GM21528 (cell line): ENCODE results near the gene LINC01488.

Experiments used
- ATAC-seq: cut with Tn5 transposase; IDR thresholded peaks from one replicate; pipeline ENCODE4 v1.9.1; 2021; ENCODE audit warnings: mild to moderate bottlenecking, moderate library complexity; ENCODE audit not compliant: unreplicated experiment, low FRiP score

LINC01488 gene

GRCh38 chr11:69444381-69445130 lies 36.9 kb upstream of the LINC01488 start:
- ATAC-seq: no peak

DNA sequence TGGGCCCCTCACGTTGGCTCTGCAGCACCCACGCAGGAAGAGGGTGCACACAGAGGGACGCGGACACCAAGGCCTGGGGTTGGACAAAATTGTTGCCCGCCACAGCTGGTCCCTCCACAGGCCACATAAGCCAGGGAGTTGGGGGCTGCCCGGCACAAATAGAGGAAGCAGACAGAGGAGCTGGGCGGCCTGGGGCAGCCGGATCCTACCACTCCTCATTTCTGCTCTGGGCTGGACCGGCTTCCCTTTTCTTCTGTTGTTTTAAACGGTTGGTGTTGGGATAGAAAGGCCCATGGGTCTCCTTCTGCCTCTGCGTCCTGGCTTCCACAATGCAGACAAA lies 36.4 kb upstream of the LINC01488 start:
- no peak for ATAC-seq

- ATAC-seq: no peak
Observed at GRCh38 chr11:69446108-69446507, 35.4 kb upstream of the LINC01488 start.

- ATAC-seq: no peak
Observed at GRCh38 chr11:69447786-69448185, 33.7 kb upstream of the LINC01488 start.

DNA sequence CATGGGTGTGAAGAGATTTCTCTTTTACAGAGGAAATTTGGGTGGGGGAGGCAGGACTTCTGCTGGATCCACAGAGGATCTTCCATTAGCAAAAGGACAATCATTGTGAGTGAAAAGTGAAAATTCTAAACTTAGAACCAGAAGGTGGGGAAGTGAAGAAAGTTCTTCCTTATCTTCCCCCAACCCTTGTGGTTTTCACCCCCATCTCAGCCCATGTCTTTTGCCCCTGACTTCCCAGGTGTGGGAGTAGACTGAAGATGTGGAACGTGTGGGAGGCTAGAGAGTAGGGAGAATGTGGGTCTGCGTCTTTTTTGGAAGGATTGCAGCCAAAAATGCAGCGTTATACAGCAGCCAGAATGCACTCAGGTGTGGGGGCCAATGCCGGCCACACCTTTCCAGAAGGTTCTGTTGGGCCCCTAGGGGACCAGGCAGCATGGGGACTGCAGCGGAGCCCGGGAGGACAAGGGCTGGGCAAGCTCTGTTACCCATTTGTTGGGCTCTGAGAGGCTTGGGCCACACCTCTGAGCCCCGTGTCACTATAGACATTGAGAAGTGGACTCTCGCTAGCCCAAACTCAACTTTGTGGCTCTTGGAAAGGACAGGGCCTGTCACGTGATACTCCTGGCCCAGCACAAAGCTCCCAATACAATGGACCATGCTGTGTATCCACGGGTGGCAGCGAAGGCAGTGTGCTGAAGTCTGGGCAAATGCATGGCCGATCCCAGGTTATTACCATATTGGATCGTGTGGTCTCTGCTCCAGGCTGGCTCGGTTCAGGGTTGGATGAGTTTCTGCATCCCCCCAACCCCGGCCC lies 32.8 kb upstream of the LINC01488 start:
- ATAC-seq: no peak

GRCh38 chr11:69449320-69450063 lies 32.0 kb upstream of the LINC01488 start:
- ATAC-seq: no peak

- ATAC-seq: no peak
Observed at GRCh38 chr11:69450064-69450856, 31.2 kb upstream of the LINC01488 start.

- no peak for ATAC-seq
Observed at GRCh38 chr11:69450857-69451220, 30.6 kb upstream of the LINC01488 start.

DNA sequence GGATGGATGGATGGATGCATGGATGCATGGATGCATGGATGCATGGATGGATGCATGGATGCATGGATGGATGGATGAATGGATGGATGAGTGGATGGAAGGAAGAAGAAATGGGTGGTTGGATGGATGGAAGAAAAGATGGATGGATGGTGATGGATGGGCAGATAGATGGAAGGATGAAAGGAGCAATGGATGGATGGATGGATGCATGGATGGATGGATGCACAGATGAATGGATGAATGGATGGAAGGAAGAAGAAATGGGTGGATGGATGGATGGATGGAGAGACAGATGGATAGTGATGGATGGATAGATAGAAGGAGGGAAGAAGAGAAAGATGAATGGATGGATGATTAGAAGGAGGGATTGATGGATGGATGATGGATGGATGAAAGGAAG lies 30.2 kb upstream of the LINC01488 start:
- no peak for ATAC-seq

DNA sequence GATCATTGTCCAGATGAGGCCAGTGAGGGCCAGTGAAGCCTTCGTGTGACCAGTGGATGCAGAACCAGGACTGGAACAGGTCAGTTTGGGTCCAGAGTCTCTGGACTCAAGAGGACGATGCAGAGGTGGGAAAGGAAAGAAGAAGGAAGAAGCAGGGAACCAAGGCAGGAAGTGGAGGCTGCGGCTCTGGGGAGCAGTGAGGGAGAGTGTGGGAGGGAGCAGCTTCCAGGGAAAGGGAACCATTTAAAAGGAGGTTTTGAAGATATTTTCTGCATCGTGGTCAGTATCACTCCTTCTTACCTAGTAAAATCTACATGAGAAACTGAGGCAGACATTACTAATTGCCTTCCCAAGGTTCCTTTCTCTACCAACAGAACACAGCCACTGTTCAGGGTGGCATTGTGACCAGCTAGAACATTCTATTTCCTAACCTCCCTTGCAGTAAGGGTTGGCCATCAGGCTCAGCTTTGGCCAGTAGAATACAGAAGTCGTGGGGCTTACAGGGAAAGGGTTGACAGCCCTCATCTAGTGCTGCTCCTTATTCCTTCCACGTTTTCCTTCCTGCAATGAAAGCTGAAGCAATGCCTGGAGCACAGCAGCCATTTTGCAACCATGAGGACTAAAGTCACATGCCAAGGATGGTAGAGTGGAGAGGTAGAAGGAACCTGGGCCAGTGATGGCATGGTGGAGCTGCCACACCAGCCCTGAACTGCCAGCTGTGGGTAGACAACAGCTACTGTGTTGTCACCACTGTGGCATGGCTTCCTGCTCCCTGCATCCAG lies 29.1 kb upstream of the LINC01488 start:
- no peak for ATAC-seq

DNA sequence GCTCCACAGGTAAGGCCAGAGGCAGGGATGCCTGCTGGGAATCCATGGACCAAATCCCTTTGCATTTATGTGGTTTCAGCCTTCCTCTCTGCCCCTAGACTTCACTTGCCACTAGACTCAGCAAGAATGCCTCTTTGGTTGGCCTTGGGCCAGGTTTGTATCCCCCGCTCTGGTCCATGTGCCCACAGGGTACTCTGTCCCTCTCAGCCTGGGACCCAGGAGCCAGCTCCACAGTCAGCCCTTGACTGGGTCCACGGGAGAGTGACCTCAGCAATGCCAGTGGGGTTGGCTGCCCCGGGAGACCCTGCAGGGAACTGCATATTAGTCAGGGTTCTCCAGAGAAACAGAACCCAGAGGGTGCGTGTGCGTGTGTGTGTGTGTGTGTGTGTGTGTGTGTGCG lies 28.3 kb upstream of the LINC01488 start:
- ATAC-seq: no peak

DNA sequence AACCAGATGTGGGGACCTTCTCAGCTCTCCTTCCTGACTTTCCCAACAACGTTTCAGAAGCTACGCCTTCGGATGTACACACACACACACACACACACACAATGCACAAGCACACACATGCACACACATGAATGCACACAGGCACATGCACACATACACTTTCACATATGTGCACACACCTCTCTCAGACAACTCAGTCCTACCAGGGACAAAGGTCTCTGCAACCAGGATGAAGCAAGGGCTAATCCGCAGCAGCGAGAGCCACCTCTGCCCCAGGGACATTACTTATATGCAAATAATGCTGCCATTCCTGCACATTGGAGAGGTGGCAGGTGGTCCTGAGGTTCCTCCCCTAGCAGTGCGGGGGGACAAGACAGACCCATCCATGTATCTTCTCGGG lies 27.4 kb upstream of the LINC01488 start:
- ATAC-seq: no peak

GRCh38 chr11:69455969-69456368 lies 25.5 kb upstream of the LINC01488 start:
- ATAC-seq: no peak

DNA sequence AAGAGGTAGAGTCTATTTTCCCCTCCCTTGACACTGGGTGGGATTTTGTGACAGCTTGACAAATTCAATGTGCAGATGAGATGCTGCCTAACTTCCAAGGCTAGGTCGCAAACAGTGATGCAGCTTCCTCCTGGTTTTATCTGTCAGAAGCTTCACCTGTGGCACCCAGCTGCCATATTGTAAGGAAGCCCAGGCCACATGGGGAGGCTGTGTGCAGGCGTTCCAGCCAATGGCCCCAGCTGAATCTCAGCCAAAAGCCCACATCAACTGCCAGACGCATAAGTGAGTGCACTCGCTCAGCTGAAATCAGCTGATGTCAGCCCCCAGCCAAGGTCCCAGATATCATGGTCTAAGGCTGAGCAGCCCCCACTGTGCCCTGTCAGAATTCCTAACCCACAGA lies 24.8 kb upstream of the LINC01488 start:
- ATAC-seq: no peak

DNA sequence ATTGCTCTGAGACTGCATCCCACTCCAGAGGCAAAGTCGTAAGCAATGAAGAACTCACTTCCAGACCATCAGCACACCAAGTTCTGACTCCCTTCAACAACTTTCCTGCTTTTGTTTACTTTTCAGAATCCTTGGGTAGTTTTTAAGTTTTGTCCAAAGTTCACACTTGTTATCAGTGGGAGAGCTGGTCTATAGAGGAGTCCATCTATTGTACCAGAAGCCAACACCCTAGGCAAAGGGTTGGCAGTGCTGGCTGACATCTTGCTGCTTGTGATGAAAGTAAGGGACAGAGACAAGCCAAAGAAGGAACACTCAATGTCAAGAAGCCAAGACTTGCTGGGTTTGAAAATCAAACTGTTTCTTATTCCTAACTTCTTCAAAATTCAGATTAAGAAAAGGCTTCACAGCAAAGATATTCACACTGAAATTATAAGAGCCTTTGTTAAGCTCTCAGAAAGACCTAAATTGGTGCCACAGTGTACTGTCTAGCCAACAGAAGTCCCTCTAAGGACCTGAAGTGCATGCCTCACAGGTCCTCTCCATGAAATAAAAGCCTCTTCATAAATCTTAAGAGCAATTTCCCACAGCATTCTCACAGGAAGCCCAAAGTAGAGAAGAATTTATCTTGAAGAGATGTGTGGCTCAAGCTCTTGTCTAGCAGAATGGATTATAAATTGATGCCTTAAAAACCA lies 21.5 kb upstream of the LINC01488 start:
- no peak for ATAC-seq

DNA sequence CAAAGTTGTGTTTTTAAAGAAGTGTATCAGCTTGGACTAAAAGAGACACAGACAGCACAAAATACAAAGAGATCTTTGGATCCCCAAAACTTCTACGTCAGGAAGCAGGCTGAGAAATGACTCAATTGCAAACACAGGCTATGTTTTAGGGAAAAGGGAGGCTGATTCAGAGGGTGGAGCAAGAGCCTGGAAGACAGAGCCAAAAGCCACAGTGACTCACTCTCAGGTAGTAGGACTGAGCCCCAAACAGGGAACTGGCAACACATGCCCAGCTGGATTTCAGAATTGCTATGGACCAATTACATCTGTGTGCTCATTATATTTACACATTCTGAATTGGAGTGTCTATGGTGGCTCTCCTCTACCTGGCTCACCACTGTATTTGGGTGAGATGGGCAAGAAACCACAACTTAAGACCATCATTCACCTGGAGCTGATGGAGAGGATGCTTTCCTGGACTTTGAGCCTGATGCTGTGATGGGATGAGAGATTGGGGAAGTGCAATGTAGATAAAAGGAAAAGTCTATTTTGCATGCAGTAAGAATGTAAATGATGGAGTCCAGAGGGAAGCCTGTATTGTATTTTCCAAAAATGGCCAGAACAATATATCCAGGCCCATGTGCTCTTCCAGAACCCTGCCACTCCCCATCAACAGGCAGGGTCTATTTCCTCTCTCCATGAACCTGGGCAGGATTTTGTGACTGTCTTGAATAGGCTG lies 20.8 kb upstream of the LINC01488 start:
- ATAC-seq: no peak

DNA sequence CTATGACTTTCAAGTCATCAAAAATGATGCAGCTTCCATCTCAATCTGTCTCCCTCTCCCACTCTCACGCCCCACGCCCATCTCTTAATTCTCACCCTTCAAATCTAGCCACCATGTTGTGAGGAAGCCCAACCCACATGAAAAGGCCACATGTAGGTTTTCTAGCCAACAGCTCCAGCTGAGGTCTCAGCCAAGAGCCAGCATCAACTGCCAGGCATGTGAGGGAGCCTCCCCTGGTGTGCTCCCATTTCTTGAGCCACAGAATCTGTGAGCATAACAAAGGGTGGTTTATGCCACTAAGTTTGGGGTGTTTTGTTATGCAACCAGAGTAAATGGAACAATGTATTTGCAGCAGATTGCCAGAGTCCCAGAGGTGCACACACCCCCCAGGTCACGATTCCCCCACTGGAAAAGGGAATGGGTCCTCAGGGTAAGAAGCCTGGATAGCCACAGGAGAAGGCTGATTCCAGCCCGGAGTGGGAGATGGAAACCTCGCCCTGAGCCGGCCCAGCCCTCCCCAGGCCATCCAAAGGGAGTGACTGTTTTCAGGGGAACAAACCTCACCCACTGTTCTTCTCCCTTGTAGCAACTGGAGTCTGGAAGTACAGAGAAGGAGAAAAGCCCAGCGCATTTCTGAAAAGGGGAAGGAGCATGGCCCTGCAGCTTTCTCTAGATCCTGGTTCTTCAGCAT lies 20.0 kb upstream of the LINC01488 start:
- ATAC-seq: no peak
